ENCODE data around the gene PRODH2. TPM values are rescaled to one million over a fixed set of nuclear protein-coding genes. Genes with fewer than 3 reads are reported as not detected.

The PRODH2 gene
- total RNA-seq, 1 experiment from 2014 or later = not detected

DNA sequence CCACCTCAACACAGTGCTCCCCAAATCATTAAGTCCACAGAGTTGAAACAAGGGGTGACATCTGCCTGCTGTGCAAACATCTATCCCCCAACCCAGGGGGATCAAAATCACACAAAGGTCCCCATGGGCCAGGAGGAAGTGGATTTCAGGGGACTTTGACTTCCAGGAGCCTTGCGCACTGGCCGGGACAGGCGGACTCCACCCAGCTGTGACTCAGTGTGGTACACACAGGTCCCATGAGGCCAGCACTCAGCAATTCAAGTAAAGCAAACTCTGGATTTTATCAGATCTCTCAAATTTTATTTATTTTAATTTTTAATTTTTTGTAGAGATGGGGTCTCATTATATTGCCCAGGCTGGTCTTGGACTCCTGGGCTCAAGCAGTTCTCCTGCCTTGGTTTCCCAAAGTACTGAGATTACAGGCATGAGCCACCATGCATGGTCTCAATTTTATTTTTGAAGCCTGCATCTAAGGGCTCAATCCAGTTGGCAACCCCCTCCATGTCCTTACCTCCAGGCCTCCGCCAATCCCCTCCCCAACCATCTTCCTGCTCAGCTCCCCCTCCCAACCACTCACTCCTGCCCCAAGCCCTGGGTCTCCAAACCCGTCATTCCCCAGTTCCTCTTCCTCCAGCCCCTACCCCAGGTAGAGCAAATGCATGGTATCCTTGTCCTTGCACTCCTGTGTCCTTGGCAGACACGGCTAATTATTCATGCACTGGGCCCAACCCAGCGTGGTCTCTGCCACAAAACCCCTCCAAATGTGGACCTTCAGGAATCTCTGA lies 19.1 kb downstream of the PRODH2 start:
- Histone ChIP-seq H2AFZ (no peak overlapping the region), H3F3A (ENCODE audit: insufficient read depth, low read depth) (no peaks in the 10 kb centered on the region), H3K4me1 (replicated peaks; ENCODE audit: insufficient read depth) (no peaks in the 10 kb centered on the region), H3K36me3 (ENCODE audit: low read depth) (no peaks in the 10 kb centered on the region), H3K9me2 (ENCODE audit: insufficient read depth) (no peaks in the 10 kb centered on the region), H3K79me2 (ENCODE audit: low read depth) (no peaks in the 10 kb centered on the region), H3K4me3 (no peak overlapping the region), H3K27me3 (ENCODE audit: insufficient read depth, low read depth) (peaks cover 13% of the 10 kb centered on the region), H4K20me1 (ENCODE audit: insufficient read depth) (no peaks in the 10 kb centered on the region), H3K9me3 (ENCODE audit: insufficient read depth, low read depth) (no peaks in the 10 kb centered on the region), H3K4me2 (no peak overlapping the region), H3K27ac (no peak overlapping the region)
- intact Hi-C loops (cut with micrococcal nuclease; ENCODE audit: unreplicated experiment) = no loop called here
- no peak for DNase-seq
- POLR2A ChIA-PET (ENCODE audit: unreplicated experiment) = no interaction called here
- TF ChIP-seq, protein P1, sequence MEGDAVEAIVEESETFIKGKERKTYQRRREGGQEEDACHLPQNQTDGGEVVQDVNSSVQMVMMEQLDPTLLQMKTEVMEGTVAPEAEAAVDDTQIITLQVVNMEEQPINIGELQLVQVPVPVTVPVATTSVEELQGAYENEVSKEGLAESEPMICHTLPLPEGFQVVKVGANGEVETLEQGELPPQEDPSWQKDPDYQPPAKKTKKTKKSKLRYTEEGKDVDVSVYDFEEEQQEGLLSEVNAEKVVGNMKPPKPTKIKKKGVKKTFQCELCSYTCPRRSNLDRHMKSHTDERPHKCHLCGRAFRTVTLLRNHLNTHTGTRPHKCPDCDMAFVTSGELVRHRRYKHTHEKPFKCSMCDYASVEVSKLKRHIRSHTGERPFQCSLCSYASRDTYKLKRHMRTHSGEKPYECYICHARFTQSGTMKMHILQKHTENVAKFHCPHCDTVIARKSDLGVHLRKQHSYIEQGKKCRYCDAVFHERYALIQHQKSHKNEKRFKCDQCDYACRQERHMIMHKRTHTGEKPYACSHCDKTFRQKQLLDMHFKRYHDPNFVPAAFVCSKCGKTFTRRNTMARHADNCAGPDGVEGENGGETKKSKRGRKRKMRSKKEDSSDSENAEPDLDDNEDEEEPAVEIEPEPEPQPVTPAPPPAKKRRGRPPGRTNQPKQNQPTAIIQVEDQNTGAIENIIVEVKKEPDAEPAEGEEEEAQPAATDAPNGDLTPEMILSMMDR (conservative IDR thresholded peaks at IDR 0.05) = no peak
- TF ChIP-seq EZH2 (IDR thresholded peaks at IDR 0.05; ENCODE audit: low read depth) = no peak
- CTCF ChIA-PET = no interaction called here
- BruUV-seq (replicated peaks) = no TSS peak

DNA sequence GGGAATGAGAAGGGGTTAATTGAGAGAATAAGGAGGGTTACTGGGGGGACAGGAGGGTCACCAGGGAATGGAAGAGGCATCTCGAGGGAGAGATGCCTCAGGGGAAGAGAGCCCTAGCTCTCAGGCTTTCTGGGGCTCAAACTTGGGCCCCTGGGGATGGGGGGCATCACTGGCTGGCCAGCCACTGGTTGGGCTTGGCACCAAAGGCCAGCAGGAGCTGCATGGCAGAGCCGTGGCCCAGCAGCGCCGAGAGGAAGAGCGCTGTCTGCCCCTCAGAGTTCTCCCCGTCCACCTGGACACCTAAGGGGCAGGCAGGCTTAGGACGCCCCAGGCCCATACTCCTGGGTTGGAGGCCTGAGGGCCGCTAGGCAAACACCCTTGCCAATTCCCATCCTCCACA lies 19.8 kb downstream of the PRODH2 start:
- TF ChIP-seq, protein P1 (conservative IDR thresholded peaks at IDR 0.05) = no peak
- no peak for TF ChIP-seq EZH2 (IDR thresholded peaks at IDR 0.05; ENCODE audit: low read depth)
- H3K27me3 ChIP-seq (ENCODE audit: insufficient read depth, low read depth) = peaks cover 16% of the 10 kb centered on the region
- H3K79me2 ChIP-seq (ENCODE audit: low read depth) = no peaks in the 10 kb centered on the region
- no peak for DNase-seq
- no peaks in the 10 kb centered on the region for H3K9me3 ChIP-seq (ENCODE audit: insufficient read depth, low read depth)
- intact Hi-C loops (cut with micrococcal nuclease; ENCODE audit: unreplicated experiment) = no loop called here
- no peaks in the 10 kb centered on the region for H3K9me2 ChIP-seq (ENCODE audit: insufficient read depth)
- H3K36me3 ChIP-seq (ENCODE audit: low read depth) = no peaks in the 10 kb centered on the region
- no peaks in the 10 kb centered on the region for H4K20me1 ChIP-seq (ENCODE audit: insufficient read depth)
- BruUV-seq (replicated peaks) = no TSS peak
- H3F3A ChIP-seq (ENCODE audit: insufficient read depth, low read depth) = no peaks in the 10 kb centered on the region
- H2AFZ ChIP-seq = no peak overlapping the region
- H3K4me3 ChIP-seq = no peak overlapping the region
- no peak overlapping the region for H3K27ac ChIP-seq
- ChIA-PET POLR2A (ENCODE audit: unreplicated experiment) (no interaction called here), CTCF (no interaction called here)
- H3K4me2 ChIP-seq = no peak overlapping the region
- H3K4me1 ChIP-seq (replicated peaks; ENCODE audit: insufficient read depth) = no peaks in the 10 kb centered on the region

DNA sequence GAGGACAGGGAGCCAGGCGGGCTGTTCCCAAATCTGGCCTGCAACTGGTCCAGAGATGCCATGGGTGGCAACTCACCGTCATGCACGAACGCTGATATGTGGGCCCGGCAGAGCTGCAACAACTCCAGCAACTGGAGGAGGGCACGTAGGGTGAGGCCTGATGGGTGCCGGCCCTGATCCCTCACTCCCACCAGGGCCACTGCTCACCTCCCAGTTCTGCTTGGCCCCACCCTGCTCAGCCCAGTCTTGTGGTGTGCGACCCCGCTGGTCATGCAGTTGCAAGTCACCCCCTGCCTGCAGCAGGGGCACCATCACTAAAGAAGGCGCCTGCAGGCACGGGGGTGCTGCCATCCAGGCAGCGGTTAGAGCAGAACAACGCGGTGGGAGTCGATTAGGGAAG lies 20.3 kb downstream of the PRODH2 start:
- H3F3A ChIP-seq (ENCODE audit: insufficient read depth, low read depth) = no peaks in the 10 kb centered on the region
- intact Hi-C loops (cut with micrococcal nuclease; ENCODE audit: unreplicated experiment) = no loop called here
- ChIA-PET POLR2A (ENCODE audit: unreplicated experiment) (no interaction called here), CTCF (no interaction called here)
- no peak for DNase-seq
- H3K36me3 ChIP-seq (ENCODE audit: low read depth) = no peaks in the 10 kb centered on the region
- H2AFZ ChIP-seq = no peak overlapping the region
- H3K9me3 ChIP-seq (ENCODE audit: insufficient read depth, low read depth) = no peaks in the 10 kb centered on the region
- H3K27me3 ChIP-seq (ENCODE audit: insufficient read depth, low read depth) = peaks cover 19% of the 10 kb centered on the region
- no peak overlapping the region for H3K27ac ChIP-seq
- no peak overlapping the region for H3K4me3 ChIP-seq
- BruUV-seq (replicated peaks) = no TSS peak
- H3K4me1 ChIP-seq (replicated peaks; ENCODE audit: insufficient read depth) = no peaks in the 10 kb centered on the region
- no peak overlapping the region for H3K4me2 ChIP-seq
- no peaks in the 10 kb centered on the region for H3K79me2 ChIP-seq (ENCODE audit: low read depth)
- no peaks in the 10 kb centered on the region for H4K20me1 ChIP-seq (ENCODE audit: insufficient read depth)
- no peak for TF ChIP-seq EZH2 (IDR thresholded peaks at IDR 0.05; ENCODE audit: low read depth)
- TF ChIP-seq, protein P1 (conservative IDR thresholded peaks at IDR 0.05) = no peak
- H3K9me2 ChIP-seq (ENCODE audit: insufficient read depth) = no peaks in the 10 kb centered on the region
